Stimulated activated CD4-positive, alpha-beta T cell treated with anti-CD3 and anti-CD28 coated beads, Interleukin-1b, Interleukin-23, amount 100 ng/mL, for 48 hours (primary cell): Measurements from ENCODE around the gene PPP1R12C.
"Not testable (repeated sequence)": the region's sequence is repeated elsewhere in the genome, so short reads cannot be mapped to it uniquely, and the experiment has no call there.

Experiments used
- DNase-seq: peaks from one replicate; pipeline ENCODE4 v3.0.0-alpha.2; 2020

Gene PPP1R12C

DNA sequence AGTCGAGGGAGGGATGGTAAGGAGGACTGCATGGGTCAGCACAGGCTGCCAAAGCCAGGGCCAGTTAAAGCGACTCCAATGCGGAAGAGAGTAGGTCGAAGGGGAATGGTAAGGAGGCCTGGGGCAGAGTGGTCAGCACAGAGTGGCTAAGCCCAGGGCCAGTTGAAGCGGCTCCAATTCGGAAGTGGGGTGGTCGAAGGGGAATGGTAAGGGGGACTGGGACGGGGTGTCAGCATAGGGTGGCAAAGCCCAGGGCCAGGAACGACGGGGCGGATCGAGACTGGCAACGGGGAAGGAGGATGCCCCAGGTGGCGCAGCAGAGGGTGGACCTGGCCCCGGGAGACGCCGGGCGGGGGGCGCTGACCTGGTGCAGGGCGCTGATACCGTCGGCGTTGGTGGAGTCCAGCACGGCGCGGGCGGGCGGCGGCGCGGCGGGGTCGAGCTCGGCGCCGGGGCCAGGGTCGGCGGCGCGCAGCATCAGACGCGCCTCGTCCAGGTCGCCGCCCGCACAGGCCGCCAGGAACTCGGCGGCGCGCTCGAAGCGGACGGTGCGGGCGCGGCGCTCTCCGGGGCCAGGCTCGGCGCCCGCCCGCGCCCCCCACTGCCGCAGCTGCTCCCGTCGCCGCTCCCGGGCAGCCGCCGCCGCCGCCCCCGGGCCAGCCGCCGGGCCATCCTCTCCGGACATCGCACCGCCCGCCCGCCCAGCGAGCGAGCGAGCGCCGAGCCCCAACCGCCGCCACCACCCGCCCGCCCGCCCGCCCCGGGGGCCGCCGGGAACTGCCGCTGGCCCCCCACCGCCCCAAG lies at the start of gene PPP1R12C:
PPP1R12C (minus strand) TSS at position 779 of the 804 bp plus-strand sequence; CDS start at position 685, 94 bp downstream.
- DNase-seq = peak; percentile 17

DNA sequence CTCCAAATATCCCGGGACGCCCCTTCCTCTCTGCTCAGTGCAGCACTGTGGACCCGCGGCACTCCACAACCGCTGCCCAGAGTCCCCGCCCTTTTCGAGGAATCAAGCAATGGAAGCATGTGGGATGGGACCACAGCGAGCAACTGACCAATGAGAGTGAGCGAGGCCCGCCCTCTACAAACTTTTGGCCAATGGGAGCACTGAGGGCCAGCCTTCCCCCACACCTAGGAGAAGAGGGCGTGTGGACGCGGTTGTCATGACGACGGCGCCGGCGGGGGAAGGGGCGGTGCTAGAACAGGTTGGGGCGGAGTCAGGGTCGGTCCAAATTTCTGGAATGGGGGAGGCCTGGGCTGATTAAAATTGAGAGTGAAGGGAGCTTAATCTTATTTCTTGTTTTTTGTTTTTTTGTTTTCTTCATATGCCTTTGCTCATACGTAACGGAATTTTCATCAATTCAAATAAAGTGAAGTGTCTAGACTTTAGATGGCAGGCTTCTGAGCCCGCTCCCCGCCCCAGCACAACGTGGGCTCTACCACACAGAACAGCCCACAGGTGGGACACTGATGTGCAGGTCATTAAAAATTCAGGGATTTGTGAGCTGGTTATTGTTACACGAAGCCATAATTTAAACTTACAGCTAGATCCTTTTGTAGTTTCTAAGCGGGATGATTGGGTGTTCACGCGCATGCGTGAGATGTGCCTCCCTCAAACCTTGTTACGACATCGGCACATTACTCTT lies 49.3 kb upstream of the PPP1R12C start, which contains the start of gene DNAAF3:
DNAAF3 (minus strand) TSS at position 84 of the 739 bp plus-strand sequence. CDS start 200 bp downstream, outside the sequence.
- peak; percentile 92 for DNase-seq

GRCh38 chr19:55165952-55166529 lies 48.6 kb upstream of the PPP1R12C start:
- DNase-seq = peak; percentile 73

DNA sequence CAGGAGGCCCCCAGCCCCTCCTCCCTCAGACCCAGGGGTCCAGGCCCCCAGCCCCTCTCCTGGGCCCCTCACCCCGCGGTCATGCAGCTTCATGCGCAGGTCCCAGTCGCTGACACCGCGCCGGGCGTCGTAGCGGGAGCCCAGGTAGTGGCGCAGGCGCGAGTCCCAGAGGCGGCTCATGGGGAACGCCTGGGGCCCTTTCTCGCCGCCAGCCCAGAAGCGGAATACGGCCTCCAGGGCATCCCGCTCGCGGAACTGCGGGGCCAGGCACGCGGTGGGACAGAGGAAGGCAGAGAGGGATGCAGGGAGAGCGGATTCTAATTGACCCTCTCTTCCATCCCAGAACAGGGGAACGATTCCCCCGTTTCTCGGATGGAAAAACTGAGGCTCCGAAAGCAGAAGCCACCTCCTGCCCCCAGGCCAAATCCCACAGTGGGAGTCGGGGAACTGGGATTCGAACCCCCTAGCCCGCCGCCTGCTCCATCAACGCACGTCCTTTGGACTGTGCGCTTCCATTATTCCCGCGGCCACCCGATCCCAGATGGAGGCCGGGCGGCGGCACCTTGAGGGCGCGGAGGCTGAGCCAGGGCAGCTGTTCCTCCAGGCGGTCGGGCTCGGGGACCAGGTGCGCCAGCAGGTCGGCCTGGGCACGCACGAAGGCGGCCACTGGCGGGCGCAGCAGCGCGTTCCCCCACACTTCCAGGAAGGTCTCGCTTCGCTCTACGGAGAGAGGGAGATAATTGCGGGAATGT lies 44.3 kb upstream of the PPP1R12C start:
- DNase-seq = no peak

DNA sequence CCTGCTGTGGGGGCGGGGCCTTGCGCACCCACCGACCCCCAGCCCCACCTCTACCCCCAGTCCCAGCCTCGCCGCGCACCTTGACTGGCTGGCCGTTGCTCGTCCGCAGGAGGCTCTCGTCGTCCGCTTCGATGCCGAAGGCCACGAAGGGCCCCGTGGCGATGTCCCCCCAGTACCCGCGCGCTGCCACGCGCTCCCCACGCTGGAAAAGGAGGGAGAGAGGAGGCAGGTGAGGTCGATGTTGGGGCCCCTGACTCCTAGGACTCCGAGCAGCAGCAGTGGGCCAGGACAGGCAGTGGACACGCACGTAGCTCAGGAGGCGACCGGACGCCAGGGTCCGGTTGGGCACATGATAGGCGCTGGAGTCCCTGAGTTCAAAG lies 43.5 kb upstream of the PPP1R12C start:
- DNase-seq = no peak

GRCh38 chr19:55160128-55160985 lies 42.9 kb upstream of the PPP1R12C start:
- peak; percentile 92 for DNase-seq

DNA sequence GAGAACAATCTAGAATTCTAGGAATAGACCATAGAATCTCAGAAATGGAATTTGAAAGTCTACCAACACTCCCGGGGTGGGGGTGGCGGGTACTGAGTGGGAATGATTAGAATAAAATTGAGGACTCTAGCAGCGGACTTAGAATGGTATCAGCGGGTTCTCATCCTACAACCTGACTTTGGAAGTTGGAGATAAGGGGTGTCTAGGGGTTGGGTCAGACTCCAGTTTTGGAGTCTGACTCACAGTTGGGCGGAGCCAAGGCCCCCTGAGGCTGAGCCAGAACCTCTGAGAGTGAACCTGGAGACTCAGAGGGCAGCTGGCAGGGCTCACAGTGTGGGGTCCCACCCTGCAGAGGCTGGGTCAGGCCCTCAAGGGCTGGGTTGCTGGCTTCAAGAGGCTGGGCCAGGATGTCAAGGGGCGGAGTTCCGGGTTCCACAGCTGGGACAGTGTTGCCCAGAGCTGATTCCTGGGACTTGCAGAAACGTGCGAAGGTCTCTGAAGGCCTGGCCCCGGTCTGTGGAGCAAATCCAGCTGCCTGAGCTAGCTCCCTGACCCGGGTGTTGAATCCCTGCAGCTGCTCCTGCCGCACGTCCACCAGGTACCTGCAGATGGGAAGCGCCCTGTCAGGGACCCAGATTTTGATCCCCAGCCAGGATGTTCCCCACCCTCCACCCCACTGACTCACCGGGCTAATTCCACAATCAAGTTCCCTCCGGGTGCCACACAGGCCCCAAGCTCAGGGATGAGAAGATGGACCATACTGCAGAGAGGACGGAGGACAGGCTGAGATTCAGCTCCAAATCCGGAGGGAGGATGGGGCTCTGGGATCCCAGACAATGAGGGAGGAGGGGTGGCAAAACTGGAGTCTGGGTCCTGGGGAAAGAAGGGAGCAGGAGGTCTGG lies 41.7 kb upstream of the PPP1R12C start:
- DNase-seq = no peak

DNA sequence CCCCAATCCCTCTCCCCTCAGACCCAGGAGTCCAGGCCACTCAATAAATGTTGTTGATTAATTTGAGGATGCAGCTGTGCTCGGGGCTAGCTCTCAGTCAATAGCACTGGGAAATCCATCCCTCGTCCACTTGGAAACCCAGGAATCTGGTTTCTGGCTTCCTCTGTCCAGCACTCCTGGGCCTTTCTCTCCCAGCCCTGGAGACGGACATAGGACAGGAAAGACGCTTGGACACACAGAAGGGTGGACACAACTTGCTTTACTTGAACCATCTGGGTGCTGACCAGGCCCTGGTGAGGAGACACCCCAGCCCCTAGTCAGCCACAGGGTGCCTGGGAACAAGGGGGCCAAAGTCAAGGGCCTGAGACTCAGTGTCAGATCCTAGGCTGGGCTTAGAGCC lies 41.0 kb upstream of the PPP1R12C start:
- DNase-seq = no peak

DNA sequence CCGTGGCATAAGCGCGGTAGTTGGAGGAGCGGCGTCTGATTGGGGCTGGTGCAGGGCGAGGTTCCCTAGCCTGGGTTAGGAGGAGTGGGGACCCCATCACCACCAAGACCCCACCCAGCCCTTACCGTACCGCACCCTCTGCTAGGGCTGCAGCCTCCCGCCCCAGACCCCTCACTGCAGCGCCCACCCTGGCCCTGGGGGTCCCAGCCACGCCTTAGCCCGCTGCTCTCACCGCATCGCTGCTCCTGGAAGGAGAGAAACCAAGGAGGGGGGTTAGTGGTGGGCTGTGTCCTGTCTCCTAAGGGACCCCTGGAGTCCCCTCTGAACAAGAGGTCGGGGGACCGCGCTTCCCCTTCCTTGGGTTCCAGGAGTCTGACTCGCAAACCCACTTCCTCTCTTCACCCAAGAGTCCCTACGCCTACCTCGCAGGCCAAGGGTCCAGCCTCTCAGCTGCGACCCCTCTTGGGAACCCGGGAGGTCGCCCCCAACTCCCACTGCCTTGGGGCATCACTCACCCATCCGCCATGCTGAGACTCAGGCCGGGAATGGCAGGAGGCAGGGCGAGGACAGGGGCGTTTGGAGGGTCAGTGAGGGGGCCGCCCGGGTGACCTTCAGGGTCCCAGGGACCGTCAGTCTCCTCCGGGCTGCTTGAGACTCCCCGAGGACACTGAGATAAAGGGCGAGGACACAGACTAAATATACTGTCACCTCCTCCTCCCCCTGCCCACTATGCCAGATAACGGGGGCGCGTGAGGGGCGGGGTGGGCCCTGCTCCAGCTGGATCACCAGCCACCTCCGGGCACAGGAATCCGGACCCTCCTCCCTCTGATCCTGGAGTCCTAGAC lies 39.8 kb upstream of the PPP1R12C start, which contains the start of gene TNNI3:
TNNI3 (minus strand) TSS at position 669 of the 845 bp plus-strand sequence; CDS start at position 526, 143 bp downstream.
- no peak for DNase-seq

GRCh38 chr19:55156202-55157063 lies 39.0 kb upstream of the PPP1R12C start:
- DNase-seq = peak; percentile 54

DNA sequence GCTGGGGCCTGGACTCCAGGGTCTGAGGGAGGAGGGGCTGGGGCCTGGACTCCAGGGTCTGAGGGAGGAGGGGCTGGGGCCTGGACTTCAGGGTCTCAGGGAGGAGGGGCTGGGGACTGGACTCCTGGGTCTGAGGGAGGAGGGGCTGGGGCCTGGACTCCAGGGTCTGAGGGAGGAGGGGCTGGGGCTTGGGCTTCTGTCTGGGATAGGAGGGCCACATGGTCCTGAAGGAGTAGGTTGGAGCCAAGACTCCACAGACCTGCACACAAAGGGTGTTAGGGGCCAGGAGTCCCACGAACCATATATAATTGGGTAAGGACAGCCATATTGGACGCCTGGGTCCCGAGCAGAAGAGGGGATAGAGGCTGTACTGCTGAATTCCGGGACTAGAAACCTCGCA lies 38.3 kb upstream of the PPP1R12C start:
- not testable (repeated sequence) for DNase-seq

DNA sequence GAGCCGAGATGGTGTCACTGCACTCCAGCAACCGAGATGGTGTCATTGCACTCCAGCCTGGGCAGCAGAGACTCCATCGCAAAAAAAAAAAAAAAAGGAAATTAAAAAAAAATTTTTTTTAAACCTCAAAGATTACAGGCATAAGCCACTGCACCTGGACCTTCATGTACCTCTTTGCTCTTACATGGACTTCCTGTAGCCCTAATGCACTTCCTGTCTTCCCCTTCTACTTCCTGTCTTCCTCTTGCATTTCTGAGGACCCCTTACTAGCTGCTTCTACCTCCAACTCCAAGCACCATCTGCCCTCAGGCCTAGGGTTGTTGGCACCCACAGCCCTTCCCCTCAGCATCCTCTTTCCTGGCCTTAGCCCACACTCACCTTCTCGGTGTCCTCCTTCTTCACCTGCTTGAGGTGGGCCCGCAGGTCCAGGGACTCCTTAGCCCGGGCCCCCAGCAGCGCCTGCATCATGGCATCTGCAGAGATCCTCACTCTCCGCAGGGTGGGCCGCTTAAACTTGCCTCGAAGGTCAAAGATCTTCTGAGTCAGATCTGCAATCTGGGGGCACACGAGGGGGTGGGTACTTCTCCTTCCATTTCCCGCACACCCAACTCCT lies 36.3 kb upstream of the PPP1R12C start:
- DNase-seq = no peak

- DNase-seq = no peak
Measured at GRCh38 chr19:55152017-55152416, 34.6 kb upstream of the PPP1R12C start.

DNA sequence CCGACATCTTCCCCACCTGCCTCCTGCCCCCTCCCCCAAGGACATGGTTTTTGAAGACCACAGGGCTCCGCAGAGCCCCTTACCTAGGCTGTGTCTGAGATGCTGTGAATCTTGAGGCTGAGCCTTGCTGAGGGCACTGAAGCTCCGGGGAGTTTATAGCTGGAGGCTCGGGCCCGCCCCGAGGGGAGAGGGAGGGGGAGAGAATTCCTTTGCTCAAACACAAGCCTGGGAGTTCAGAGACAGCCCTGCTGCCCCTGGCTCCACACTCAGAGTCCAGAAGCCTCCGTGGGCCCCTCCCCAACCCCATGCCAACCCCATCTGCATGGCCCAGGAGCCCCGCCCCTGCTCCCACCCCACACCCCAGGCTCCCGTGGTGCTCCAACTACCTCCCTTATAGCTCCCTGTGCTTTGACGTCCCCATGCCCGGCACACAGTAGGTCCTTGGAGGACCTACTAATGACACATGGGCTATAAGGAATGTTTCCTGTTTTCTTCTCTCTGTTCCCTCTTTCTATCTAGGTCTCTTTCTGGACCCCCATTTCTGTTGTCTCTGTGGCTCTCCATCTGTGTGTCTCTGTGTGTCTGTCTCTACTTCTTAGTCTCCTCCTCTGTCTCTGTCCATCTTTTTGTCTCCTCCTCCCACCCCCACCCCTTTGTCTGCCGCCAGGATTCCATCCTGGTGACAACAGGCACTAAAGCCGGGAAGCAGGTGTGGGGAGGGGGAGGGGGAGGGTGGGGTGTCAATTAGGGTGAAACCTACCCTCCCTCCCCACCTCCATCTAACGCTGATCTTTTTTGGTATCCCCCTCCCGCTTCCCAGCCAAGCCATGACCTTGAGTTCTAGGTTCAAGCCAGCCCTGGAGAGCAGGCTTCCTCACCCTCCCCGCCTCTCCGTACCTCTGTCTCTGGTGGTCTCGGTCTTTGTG lies 31.9 kb upstream of the PPP1R12C start, which contains the start of gene TNNT1:
TNNT1 (minus strand) TSS at position 129 of the 926 bp plus-strand sequence. CDS start 2,049 bp downstream, outside the sequence.
- no peak for DNase-seq

DNA sequence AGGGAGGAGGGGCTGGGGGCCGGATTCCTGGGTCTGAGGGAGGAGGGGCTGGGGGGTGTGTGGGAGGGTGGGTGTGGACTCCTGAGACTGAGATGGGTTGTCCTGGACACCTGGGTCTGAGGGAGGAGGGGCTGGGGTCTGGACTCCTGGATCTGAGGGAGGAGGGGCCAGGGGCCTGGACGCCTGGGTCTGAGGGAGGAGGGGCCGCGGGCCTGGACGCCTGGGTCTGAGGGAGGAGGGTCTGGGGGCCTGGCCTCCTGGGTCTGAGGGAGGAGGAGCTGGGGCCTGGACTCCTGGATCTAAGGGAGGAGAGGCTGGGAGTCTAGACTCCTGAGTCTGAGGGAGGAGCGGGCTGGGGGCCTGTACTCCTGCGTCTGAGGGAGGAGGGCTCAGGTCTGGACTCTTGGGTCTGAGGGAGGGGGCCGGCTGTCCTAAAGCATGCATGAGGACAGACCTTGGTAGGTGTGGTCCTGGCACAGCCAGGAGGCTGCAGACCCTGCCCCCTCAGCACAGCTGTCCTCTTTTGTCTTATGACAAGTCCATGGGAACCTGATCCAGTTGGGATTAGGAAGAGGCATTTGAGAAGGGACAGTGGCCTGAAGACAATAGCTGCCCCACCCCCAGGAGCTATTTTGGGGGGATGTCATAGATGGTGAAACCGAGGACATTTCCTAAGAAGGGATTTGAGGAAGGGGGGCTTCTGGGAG lies 30.3 kb upstream of the PPP1R12C start:
- DNase-seq = no peak

DNA sequence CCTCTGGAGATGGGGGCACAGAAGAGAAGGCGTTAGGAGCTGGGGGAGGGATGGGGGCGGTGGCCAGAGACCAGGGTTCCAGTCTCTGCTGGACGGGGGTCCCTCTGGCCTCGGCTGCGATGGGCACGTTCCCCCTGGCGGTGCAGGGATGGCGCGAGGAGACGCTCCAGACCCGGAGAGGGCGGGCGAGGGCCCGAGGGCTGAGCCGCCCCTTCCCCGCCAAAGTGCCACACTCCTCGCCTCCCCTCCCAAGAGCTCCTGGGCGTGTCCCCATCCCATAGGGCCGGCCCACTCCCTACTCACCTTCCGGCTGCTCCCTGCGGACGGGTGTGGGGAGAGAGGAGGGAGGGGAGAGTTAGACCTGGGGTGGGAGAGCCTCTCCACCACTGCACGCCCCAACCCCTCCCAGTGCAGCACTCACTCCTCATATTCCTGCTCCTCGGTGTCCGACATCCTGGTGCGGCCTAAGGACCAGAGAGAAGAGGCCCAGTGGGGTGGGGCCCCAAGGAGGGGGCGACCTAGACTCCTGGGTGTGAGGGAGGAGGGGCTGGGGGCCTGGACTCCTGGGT lies 29.4 kb upstream of the PPP1R12C start:
- DNase-seq = no peak
